Measurements from ENCODE around the gene TSFM.

The TSFM gene

DNA sequence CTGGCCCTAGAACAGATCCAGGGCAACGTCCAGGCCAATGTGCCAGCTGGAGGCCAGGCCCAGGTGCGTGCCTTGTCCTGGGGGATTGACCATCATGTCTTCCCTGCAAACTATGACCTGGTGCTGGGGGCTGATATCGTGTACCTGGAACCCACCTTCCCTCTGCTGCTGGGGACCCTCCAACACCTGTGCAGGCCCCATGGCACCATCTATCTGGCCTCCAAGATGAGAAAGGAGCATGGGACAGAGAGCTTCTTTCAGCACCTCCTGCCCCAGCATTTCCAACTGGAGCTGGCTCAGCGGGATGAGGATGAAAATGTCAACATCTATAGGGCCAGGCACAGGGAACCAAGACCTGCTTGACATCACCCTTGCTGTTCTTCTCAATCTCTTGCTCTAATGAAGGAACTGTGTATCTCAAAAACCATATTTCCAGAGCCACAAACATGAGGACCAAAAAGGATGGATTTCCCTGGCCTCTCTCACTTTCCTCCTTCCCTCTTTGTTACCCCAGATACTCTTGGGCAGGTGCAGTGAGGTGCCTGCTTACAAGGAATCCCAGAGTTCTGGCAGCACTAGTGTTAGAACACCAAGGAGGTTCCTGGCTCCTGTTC is 2.2 kb upstream of the TSFM start:
- no peak for DNase-seq (ENCODE audit: low spot score)

DNA sequence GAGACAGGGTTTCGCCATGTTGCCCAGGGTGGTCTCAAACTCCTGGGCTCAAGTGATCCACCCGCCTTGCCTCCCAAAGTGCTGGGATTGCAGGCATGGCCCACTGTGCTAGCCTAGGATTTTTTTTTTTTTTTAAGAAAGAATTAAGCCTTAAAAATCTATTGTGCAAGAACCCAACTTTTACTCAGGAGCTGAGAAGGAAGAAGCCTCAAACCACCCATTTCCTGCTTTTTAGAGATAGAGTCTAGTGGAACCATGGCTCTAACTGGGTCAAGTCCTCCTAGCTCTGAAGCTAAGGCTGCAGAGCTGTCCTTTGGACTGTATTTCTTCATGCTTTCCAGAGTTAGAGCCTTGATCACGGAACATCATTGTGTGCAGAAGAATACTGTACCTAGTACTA is 1.3 kb upstream of the TSFM start:
- no peak for DNase-seq (ENCODE audit: low spot score)

- no peak for DNase-seq (ENCODE audit: low spot score)
These were observed 786 bp upstream of the TSFM start for GRCh38 chr12:57781801-57782200.

DNA sequence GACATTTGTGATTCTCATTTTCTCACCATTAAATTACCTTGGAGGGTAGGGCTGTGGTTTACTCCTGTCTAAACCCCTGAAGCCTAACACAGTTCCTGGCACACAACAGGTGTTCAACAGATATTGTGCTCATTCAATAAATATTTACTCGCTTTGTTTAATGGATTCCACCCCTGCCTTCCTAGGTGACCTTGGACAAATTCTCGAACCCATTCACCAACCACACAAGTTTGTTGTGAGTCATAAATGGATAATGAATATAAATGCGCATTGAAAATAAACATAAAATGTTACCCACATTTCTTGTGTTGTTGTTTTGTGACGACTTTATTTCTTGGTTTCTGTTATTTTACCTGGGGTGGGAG is 362 bp upstream of the TSFM start:
- no peak for DNase-seq (ENCODE audit: low spot score)

DNA sequence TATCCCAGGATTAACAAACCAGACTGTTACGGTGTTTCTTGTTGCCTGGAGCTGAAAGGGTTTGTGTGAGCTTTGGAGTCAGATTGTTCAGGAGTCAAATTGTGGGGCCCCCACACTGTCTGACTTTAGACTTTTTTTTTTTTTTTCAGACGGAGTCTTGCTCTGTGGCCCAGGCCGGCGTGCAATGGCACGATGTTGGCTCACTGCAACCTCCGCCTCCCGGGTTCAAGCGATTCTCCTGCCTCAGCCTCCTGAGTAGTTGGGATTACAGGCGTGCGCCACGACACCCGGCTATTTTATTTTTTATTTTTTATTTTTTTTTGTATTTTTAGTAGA is 847 bp downstream of the TSFM start:
- no peak for DNase-seq (ENCODE audit: low spot score)

DNA sequence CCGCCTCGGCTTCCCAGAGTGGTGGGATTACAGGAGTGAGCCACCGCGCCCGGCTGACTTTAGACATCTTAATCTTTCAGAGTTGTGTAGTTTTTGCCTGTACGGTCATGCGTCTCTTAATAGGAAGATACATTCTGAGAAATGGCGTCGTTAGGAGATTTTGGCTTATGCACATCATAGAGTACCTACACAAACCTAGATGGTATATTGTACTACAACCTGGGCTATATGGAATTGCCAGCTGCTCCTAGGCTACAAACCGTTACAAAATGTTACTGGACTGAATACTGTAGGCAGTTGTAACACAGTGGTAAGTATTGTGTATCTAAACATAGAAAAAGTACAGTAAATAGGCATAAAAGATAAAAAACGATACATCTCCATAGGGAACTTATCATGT is 1.3 kb downstream of the TSFM start:
- DNase-seq (ENCODE audit: low spot score): no peak

DNA sequence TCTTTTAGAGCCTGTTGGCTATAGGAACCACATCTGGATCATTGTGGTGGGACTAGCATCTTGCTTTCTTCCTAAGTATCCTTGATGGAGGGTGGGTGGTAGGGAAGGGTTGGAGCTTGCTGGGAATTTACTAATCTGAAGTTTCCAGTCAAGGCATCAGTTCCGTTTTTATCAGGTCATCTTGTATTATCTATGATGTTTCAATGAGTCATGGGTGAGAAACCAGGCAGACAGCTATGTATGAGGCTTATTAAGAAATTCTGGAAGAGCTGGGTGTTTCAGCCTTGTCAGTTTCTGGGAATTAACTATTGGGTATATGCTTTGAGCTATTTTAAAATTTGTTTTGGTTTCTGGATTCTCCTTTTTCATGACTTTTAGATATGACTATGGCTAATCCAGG is 11.3 kb downstream of the TSFM start:
- DNase-seq (ENCODE audit: low spot score): no peak

GRCh38 chr12:57795354-57795753 is 12.8 kb downstream of the TSFM start:
- DNase-seq (ENCODE audit: low spot score): no peak

DNA sequence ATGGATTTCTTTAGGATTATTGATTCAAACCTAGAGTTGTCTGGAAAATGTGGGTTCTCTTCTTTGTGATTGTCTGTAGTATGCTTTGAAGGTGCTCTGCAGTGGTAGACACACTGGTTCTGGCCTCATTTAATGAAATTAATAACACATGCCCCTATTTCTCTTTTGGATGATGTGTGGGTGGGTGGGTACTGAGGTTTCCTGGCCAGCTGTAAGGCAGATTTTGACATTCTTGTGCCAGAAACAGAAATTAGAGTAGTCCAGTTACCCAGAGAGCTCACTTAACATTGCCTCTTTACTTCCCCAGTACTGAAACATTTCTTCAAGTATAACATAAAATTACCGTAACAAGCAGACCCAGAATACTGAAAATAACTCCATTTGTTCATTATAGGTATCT is 14.4 kb downstream of the TSFM start:
- DNase-seq (ENCODE audit: low spot score): no peak

- DNase-seq (ENCODE audit: low spot score): no peak
These were observed 15.3 kb downstream of the TSFM start for GRCh38 chr12:57797933-57798332.

DNA sequence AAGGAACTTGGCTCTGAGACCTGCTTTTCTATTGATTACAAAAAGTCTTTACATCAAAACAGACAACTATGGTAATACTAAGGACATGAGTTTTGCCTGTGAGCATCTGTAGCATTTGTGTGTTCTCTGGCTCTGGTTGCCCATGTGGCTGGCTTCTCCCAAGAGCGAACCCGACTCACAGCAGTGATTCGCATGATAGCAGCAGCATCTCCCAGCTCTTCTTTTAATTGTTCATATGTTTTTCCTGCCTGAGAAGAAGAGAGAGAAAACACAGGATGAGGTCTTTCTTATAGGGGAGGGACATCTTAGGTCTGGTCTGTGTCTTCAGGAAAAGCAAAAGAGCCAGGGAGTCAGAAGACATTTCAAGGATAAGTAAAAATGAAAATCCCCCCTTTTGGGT is 18.4 kb downstream of the TSFM start:
- DNase-seq (ENCODE audit: low spot score): no peak

DNA sequence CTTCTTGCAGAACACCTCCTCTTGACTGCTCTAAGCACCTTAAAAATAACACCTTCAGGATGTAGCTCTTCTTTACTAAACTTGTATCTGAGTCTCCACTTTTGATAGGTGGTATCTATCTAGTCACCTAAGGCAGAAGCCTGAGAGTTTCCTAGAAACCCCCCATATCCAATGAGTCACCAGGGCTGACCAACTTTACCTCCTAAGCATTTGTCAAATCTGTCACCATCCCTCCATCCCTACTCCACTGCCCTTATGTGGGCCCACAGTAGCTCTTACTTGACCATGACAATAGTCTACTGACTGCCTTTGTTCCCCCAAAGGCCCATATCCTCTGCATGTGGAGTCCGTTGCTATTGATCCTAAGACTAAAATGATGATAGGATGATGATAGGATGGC is 20.0 kb downstream of the TSFM start:
- no peak for DNase-seq (ENCODE audit: low spot score)

GRCh38 chr12:57803319-57803893 is 20.8 kb downstream of the TSFM start:
- DNase-seq (ENCODE audit: low spot score): no peak

- DNase-seq (ENCODE audit: low spot score): no peak
These were observed 24.1 kb downstream of the TSFM start for GRCh38 chr12:57806677-57807076.

GRCh38 chr12:57807285-57807684 is 24.7 kb downstream of the TSFM start:
- DNase-seq (ENCODE audit: low spot score): no peak

GRCh38 chr12:57808351-57808750 is 25.8 kb downstream of the TSFM start:
- no peak for DNase-seq (ENCODE audit: low spot score)

GRCh38 chr12:57809425-57809824 is 26.8 kb downstream of the TSFM start:
- DNase-seq (ENCODE audit: low spot score): no peak

- no peak for DNase-seq (ENCODE audit: low spot score)
These were observed 27.9 kb downstream of the TSFM start for GRCh38 chr12:57810450-57810849.

DNA sequence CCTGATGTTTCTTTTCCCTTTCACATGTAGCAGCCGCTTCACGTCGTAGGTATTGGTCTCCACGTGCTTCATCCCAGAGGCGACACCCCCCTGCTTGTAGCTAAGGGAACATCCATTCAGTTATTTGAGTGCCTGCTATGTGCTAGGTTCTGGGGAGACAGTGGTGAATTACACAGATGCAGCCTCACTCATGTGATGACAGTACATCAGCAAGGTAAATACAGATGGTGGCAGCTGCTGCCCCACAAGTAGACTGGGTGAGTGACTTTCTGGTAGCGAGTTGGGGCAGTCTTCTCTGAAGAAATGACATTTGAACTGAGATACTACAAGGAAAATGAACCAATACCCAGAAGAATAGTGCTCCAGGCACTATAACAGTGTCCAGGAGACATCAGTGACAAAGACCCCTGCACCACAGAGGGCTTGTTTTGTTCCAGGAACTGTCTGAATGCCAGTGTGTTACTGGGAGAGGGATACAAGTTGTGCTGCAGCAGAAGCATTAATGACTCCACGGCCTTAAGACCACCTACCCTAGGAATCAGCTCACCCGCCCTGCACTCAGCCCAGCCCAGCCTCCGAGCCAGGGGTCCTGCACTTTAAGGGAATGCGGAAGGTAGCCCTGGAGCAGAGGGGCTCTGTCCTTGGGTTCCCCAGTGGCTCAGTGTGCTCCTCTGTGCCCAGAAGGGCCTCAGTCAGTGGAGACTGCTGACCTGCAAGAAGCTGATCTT is 28.6 kb downstream of the TSFM start:
- no peak for DNase-seq (ENCODE audit: low spot score)

DNA sequence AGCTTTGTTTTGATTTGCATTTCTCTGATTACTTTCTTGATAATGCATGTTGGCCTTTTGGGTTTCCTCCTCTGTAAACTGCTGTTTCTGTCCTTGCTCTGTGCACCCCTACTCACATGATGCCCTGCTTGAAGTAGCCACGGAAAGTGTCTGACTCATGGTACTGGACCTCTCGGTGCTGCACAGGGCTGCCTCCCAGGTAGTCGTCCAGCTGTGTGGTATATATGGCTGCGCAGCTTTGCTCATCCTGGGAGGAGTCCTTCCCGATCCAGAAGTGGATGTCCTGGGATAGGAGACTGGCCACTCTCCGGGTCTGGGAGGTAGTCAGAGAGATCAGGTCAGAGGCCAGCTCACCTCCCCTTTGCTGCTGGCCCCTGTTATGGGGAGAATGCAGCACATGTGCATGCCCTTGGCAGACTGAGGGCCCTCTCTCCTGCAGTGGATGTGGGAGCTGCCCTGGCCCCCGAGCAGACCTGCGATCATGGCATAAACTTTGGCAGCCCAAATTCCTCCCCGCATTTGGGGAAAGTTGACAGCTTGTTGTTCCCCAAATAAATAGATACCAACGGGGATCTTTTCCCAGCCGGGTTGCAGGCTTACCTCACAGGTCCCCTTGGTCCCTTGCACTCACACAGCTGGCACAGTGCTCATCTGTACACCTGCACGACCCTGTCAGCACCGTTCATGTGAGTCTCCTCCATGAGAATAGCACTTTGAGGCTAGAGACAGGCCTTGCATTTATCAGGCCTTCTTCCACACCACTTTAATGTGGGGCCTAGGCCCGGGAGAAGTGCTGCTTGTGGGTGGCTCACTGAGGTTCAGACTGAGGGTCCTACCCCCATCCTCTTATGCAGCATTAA is 30.8 kb downstream of the TSFM start:
- DNase-seq (ENCODE audit: low spot score): no peak

GRCh38 chr12:57813971-57814772 is 31.6 kb downstream of the TSFM start:
- DNase-seq (ENCODE audit: low spot score): no peak
